HG03565 (cell line): Measurements from ENCODE around the gene THAP9.
A peak's percentile ranks its signal among the peaks of the same experiment; 100 is the strongest.

Experiments
- ATAC-seq: cut with Tn5 transposase; IDR thresholded peaks from one replicate; pipeline ENCODE4 v1.9.1; 2021; ENCODE audit warnings: mild to moderate bottlenecking, moderate library complexity; ENCODE audit not compliant: unreplicated experiment

THAP9 gene

DNA sequence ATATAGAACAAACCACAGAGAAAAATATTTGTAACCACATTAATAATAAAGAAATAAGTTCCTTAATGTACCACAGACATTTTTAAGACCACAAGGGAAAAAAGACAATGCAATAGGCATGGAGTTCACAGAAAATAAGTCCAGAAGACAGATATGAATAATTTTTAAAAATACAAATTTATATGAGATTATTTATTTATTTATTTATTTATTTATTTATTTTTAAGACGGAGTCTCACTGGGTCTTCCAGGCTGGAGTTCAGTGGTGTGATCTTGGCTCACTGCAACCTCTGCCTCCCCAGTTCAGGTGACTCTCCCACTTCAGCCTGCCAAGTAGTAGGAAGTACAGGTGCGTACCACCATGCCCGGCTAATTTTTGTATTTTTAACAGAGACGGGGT is 53.7 kb downstream of the THAP9 start:
- ATAC-seq = no peak

- no peak for ATAC-seq
Measured at GRCh38 chr4:82957045-82957444, 56.5 kb downstream of the THAP9 start.

DNA sequence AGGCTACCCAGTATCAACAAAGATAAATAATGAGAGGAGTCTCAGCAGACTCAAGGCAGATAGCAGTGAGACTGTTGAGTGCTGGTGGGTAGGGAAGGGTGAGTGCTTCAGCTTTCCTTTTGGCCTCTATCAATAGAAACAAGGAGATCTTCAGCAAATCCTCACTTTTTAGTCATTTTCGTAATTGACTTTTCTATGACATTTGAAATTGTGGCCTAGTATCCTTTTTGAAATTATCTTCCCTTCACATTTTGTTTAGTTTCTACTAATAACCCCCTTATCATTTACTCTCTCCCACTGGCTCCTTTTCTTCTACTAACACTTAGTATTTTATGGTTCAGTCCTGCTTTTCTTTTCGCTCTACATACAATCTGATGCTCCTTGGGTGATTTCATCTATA is 65.2 kb downstream of the THAP9 start:
- ATAC-seq = no peak

DNA sequence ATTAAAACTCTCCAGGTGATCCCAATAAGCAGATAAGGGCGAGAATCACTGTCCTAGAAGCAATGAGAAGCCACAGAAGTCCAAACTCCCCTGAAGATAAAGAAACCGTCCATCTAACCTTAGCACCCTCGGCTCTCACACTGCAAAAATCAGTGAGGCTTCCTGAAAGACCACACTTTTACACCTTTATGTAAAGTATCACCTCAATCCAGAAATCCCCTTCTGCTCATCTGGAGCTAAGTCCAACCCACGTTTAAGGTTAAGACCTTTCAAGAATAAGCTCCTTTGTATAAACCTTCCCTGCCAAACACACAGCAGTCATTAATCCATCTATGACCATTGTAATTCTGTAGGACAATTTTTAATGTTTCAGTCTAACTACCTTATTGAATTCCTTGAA is 68.4 kb downstream of the THAP9 start:
- peak; percentile 60 for ATAC-seq

DNA sequence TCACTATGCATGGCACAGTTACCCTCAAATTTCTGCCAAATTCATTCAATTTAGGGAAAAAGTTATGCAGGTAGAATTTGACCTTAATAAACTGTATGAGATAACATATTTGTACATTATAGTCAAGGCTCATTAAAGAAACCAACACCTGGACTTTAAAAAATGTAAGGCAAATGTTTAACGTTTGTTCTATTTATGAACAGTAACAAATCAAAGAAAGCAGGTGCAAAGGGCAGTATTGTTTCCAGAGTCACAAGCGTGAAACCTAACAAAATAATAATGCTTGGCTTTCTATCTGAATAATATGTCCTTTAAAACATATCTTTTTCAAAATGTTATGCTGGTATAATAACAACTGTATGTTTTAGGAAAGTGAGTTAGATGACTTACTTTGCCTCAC is 68.9 kb downstream of the THAP9 start:
- ATAC-seq = no peak
